HFFc6 (cell line): ENCODE measurements around the gene LYST. TPM values are rescaled to one million over a fixed set of nuclear protein-coding genes. Genes with fewer than 3 reads are reported as not detected.
"Not testable (repeated sequence)": the region's sequence is repeated elsewhere in the genome, so short reads cannot be mapped to it uniquely, and the experiment has no call there.

Experiments
- DNase-seq: peaks from one replicate; pipeline ENCODE4 v3.0.0-alpha.2; 2018
- H3K27ac Mint-ChIP-seq: 2 replicates; pipeline ENCODE4 v1.8.0; 2020; ENCODE audit warnings: mild to moderate bottlenecking, mixed read lengths
- H3K27me3 Mint-ChIP-seq: 2 replicates; pipeline ENCODE4 v1.8.0; 2021; ENCODE audit warnings: mild to moderate bottlenecking, moderate library complexity, mixed read lengths; ENCODE audit not compliant: insufficient read depth
- H3K36me3 Mint-ChIP-seq: 2 replicates; pipeline ENCODE4 v1.8.0; 2021; ENCODE audit warnings: low read depth, mixed read lengths
- H3K4me1 Mint-ChIP-seq: 2 replicates; pipeline ENCODE4 v1.8.0; 2020; ENCODE audit warnings: low read depth, mixed read lengths
- H3K4me3 Mint-ChIP-seq: 2 replicates; pipeline ENCODE4 v1.8.0; 2020; ENCODE audit warnings: mild to moderate bottlenecking, moderate library complexity, mixed read lengths
- H3K9me3 Mint-ChIP-seq: 2 replicates; pipeline ENCODE4 v1.8.0; 2020; ENCODE audit warnings: mild to moderate bottlenecking, mixed read lengths
- CTCF ChIP-seq: fragments of 200-600 bp; sonication (generic); IDR thresholded peaks from 2 replicates; pipeline ENCODE4 v1.5.0; 2021; ENCODE audit warnings: antibody characterized with exemption, mild to moderate bottlenecking
- total RNA-seq, 6 experiments: library from RNA; stranded (reverse); fragmentation: NEBNext Ultra II Directional; extraction: Animal tissue kit (Norgen Biotek cat#: 25700); gene quantifications; 2 replicates in 1 of 6; 3 replicates in 5 of 6; pipeline ENCODE4 v1.2.3, GENCODE V29; 2021

Gene LYST
- total RNA-seq, 6 experiments from 2014 or later, result 13.2 to 18.9 (median 15.4) TPM

DNA sequence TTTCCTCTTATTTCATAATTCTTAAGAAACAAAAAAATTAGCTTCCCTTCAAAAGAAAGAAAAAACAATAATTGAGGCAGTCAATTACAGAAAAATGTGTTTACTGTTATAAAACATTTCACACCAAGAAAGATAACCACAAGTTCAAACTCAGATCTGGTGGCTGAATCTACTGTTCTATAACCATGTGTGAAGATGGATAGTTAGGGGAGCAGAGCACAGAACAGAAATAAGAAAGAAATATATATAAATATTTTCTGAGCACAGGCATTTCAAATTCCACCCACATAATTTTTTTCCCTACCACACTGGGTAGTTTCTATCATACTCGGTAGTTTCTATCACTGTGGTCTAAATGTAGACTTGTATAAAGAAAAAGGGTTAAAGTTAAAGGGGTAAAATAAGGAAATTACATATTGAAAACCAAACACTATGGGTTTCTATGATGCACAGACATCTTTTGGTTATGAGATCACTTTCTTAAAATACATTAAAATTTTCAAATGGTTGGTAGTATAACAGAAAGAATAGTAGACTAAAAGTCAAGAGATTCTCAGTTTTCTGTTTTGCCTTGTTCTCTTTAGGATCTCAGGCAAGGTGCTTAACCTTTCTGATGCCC lies 10.8 kb downstream of the LYST start:
- peaks cover 4% of the 10 kb centered on the region; the same call in 1 of the 2 replicates for H3K36me3 Mint-ChIP-seq
- no peaks in the 10 kb centered on the region for H3K9me3 Mint-ChIP-seq
- H3K27ac Mint-ChIP-seq, result no peak overlapping the region
- TF ChIP-seq CTCF, result no peak
- no peak for DNase-seq
- H3K4me1 Mint-ChIP-seq, result peaks cover 32% of the 10 kb centered on the region
- H3K4me3 Mint-ChIP-seq, result no peak overlapping the region
- H3K27me3 Mint-ChIP-seq, result no peaks in the 10 kb centered on the region

DNA sequence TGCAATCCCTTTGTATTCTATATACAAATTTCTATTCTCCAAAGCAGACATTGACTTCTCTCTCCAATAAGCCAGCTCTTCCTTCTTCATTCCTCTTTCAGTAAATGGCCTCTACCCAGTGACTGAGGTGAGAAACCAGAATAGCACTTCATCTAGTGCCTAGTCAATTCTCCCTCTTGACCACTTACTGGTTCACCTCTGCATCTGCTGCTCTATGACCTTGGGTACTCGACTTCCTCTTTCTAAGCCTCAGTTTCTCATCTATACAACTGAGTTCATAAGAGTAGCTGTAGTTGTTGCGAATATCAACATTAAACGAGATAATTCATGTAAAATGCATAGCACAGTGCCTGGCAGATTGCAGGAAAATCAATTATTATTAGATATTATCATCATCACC lies 12.4 kb downstream of the LYST start:
- Mint-ChIP-seq H3K4me3 (no peak overlapping the region), H3K27ac (no peak overlapping the region), H3K27me3 (no peaks in the 10 kb centered on the region), H3K36me3 (peaks cover 4% of the 10 kb centered on the region; the same call in 1 of the 2 replicates), H3K9me3 (no peaks in the 10 kb centered on the region), H3K4me1 (peaks cover 46% of the 10 kb centered on the region)
- no peak for TF ChIP-seq CTCF
- no peak for DNase-seq

GRCh38 chr1:235853653-235854052 lies 13.1 kb downstream of the LYST start:
- H3K9me3 Mint-ChIP-seq, result no peaks in the 10 kb centered on the region
- H3K27me3 Mint-ChIP-seq, result no peaks in the 10 kb centered on the region
- no peak for DNase-seq
- H3K36me3 Mint-ChIP-seq, result peaks cover 4% of the 10 kb centered on the region; the same call in 1 of the 2 replicates
- peaks cover 46% of the 10 kb centered on the region for H3K4me1 Mint-ChIP-seq
- no peak for TF ChIP-seq CTCF
- no peak overlapping the region for H3K4me3 Mint-ChIP-seq
- no peak overlapping the region for H3K27ac Mint-ChIP-seq

DNA sequence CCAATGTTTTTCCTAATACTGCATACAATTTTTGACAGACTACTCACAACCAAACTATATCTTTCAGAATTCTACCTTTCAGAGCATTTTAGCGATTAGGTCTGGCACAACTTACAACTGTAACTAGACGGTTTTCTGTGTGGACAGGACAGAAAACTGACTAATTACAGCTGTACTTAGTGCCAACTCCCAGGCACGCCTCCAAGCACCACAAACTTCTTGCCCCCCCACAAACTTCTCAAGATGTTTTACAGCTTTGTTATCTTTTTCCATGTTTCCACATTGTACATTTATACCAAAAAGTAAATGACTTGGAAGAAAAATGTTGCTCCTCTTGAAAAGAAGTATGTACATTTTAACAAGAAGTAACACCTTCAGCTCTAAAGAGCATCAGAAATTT lies 13.8 kb downstream of the LYST start:
- Mint-ChIP-seq H3K4me1 (peaks cover 46% of the 10 kb centered on the region), H3K4me3 (no peak overlapping the region), H3K36me3 (peaks cover 4% of the 10 kb centered on the region; the same call in 1 of the 2 replicates), H3K27ac (no peak overlapping the region), H3K9me3 (no peaks in the 10 kb centered on the region), H3K27me3 (no peaks in the 10 kb centered on the region)
- no peak for DNase-seq
- no peak for TF ChIP-seq CTCF

DNA sequence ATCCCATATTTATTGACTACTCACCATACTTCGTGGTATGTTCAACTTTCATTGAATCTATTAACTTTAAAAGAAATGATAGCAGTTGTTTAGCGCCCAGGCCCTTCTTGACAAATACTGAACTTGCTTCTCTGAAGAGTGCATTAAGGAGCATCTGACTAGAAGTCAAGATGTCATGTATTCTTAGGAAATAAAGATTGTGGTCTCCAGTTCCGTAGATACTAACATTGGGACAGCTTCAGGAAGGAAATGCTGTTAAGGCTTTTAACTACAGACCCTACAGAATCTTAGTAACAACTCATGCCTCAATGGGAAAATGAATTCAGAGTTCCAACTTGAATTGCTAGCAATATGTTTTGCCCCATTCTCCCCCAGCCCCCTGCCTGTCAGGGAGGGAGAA lies 14.8 kb downstream of the LYST start:
- no peak for DNase-seq
- no peaks in the 10 kb centered on the region for H3K9me3 Mint-ChIP-seq

GRCh38 chr1:235848251-235848650 lies 18.5 kb downstream of the LYST start:
- peaks cover 43% of the 10 kb centered on the region for H3K4me1 Mint-ChIP-seq
- H3K27me3 Mint-ChIP-seq, DNase-seq, H3K27ac Mint-ChIP-seq, H3K4me3 Mint-ChIP-seq, H3K9me3 Mint-ChIP-seq: not testable (repeated sequence)
- peaks cover 14% of the 10 kb centered on the region for H3K36me3 Mint-ChIP-seq

More for the DNA sequence above, 14.8 kb downstream of the LYST start:
- H3K4me3 Mint-ChIP-seq, result no peak overlapping the region
- no peaks in the 10 kb centered on the region for H3K27me3 Mint-ChIP-seq
- no peak overlapping the region for H3K27ac Mint-ChIP-seq
- no peak for TF ChIP-seq CTCF
- peaks cover 46% of the 10 kb centered on the region for H3K4me1 Mint-ChIP-seq
- peaks cover 6% of the 10 kb centered on the region for H3K36me3 Mint-ChIP-seq

- DNase-seq, H3K9me3 Mint-ChIP-seq, H3K27me3 Mint-ChIP-seq, H3K4me3 Mint-ChIP-seq: not testable (repeated sequence)
- Mint-ChIP-seq H3K4me1 (peaks cover 38% of the 10 kb centered on the region), H3K27ac (peak overlapping the region; percentile 38), H3K36me3 (peaks cover 14% of the 10 kb centered on the region)
Observed at GRCh38 chr1:235845656-235846107, 21.0 kb downstream of the LYST start.
